ENCODE results near the gene SMIM13.

SMIM13 gene

DNA sequence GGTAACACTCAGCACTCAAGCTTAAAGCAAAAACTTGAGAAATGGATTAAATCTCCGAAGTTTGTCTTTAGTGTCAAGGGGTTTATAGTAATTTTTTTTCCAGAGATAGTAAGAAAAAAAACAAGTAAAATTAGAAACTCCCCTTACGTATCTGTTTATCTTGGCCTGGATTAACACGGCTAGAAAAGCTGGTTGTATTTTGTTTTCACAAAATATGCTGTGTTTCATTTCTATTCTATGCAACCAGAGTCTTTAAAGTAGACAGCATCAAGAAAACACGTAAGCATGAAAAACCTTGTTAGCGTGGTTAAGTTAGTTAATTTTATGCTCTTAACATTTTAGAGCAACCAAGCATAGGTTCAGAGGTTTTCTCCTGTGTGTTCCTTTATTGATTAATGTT lies 39.6 kb downstream of the SMIM13 start:
- Histone ChIP-seq H4K20me1 (0 out of 2 replicates have a peak, but pooled peaks cover 13% of the 10 kb centered on the region), H3K4me2 (no peak overlapping the region), H3K36me3 (peaks cover 22% of the 10 kb centered on the region), H3K4me3 (no peak overlapping the region), H3K27ac (no peak overlapping the region), H3K9ac (no peak overlapping the region), H3K4me1 (peaks cover 11% of the 10 kb centered on the region), H3K27me3 (no peaks in the 10 kb centered on the region), H3K9me3 (0 out of 2 replicates have a peak, but pooled peaks cover 1% of the 10 kb centered on the region)
- TF ChIP-seq Cebpa-rat (IDR thresholded peaks at IDR 0.05) = no peak

DNA sequence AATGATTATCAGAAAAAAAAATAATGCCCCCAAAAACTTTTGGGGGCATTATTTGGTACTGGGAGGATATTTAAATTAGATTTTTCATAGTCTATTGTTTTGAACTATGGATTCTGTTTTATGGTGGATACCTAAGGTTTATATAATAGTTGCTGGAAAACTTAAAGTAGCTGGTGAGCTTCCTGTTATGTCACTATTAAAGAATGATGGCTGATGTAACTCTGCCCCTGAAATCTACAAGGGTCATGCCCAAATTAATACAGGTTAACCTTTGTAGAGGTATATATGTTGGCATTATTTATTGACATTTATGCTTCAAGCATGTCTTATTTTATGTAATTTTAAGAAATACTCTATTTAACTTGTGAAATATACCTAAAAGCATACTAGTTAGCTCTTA lies 43.2 kb downstream of the SMIM13 start:
- no peak for TF ChIP-seq Cebpa-rat (IDR thresholded peaks at IDR 0.05)
- H3K27ac ChIP-seq = no peak overlapping the region

DNA sequence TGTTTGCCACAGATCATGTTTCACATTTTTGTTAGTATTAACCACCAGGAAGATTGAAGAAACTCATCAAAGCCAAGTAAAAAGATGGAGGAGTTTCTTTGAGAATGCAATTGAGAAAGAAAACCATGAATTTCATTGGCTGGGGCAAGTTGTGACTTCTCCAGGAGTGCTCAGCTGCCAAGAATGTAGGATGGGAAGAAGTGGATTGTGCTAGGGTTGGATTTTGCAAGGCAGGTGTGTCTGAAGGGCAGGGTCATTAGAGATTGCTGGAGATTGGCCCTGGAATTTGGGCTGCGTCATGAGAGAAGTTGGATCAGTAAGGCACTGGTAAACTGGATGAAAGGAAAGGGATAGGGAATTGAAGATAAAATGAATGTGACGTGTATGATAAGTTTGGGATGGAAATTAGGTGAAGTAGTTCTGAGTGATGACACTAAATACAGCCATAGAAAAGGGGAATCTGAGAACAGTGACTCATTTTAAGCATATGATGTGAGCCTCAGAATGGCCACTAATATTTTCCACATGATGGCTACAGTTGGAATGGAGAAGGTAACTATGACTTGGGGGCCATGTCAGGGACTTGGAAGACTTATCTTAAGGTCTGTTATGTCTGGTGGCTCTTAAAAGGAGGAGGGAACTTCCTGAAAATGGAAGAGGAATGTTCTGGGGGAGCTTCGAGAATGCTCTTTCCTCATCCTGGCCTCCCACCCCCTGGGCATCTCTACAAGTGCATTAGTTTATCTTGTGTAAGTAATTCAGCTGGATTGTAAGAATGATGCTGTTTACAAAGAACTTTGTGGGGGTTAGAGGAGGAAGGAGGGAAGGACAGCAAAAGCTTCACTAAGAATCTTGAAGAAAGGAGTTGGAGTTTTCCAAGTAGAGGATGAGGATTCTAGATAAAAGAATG lies 45.7 kb downstream of the SMIM13 start:
- H3K4me3 ChIP-seq = no peak overlapping the region
- H3K36me3 ChIP-seq = peaks cover 16% of the 10 kb centered on the region
- peaks cover 30% of the 10 kb centered on the region for H3K4me1 ChIP-seq
- H3K9ac ChIP-seq = no peak overlapping the region
- H3K4me2 ChIP-seq = no peak overlapping the region
- no peaks in the 10 kb centered on the region for H4K20me1 ChIP-seq
- no peaks in the 10 kb centered on the region for H3K9me3 ChIP-seq
- TF ChIP-seq Cebpa-rat (IDR thresholded peaks at IDR 0.05) = no peak
- H3K27me3 ChIP-seq = no peaks in the 10 kb centered on the region
- no peak overlapping the region for H3K27ac ChIP-seq

More for the DNA sequence above, 43.2 kb downstream of the SMIM13 start:
- H3K4me1 ChIP-seq = peaks cover 30% of the 10 kb centered on the region
- H3K4me2 ChIP-seq = no peak overlapping the region
- no peaks in the 10 kb centered on the region for H3K9me3 ChIP-seq
- no peak overlapping the region for H3K9ac ChIP-seq
- H4K20me1 ChIP-seq = no peaks in the 10 kb centered on the region
- H3K36me3 ChIP-seq = peaks cover 16% of the 10 kb centered on the region
- H3K4me3 ChIP-seq = no peak overlapping the region
- H3K27me3 ChIP-seq = no peaks in the 10 kb centered on the region

DNA sequence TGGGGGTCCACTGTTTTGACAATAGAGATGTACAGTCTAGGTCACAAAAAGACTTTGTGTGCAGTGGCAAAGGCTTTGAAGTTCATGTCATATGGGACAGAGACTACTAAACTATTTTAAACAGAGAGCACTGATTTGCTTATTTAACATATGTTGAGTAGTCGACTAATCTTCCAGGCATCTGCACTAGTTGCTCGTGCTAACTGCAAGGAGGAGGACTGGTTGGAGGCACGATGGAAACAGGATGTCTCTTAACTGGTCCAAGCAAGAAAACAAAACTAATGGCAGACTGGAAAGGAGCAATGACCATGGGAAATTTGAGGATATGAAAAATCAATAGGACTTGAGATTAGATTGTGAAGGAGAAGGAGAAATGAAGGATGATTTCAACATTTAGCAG lies 46.4 kb downstream of the SMIM13 start:
- peaks cover 24% of the 10 kb centered on the region for H3K4me1 ChIP-seq
- no peaks in the 10 kb centered on the region for H3K27me3 ChIP-seq
- peak overlapping the region; percentile 67 for H3K4me2 ChIP-seq
- no peak overlapping the region for H3K27ac ChIP-seq
- no peak overlapping the region for H3K9ac ChIP-seq
- TF ChIP-seq Cebpa-rat (IDR thresholded peaks at IDR 0.05) = no peak
- no peaks in the 10 kb centered on the region for H4K20me1 ChIP-seq
- H3K4me3 ChIP-seq = no peak overlapping the region
- peaks cover 12% of the 10 kb centered on the region for H3K36me3 ChIP-seq
- H3K9me3 ChIP-seq = no peaks in the 10 kb centered on the region

DNA sequence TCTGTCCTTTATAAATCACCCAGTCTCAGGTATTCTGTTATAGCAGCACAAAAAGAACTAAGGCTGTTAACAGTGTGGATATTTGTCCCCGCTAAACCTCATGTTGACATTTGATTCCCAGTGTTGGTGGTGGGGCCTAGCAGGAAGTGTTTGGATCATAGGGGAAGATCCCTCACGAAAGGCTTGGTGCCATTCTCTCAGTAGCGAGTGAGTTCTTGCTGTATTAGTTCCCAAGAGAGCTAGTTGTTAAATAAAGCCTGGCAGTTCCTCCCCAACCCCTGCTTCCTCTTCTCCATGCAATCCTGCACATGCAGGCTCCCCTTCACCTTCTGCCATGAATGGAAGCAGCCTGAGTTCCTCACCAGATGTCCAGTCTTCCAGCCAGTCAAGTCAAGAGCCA lies 47.7 kb downstream of the SMIM13 start:
- Histone ChIP-seq H3K36me3 (0 out of 2 replicates have a peak, but pooled peaks cover under 1% of the 10 kb centered on the region), H3K4me1 (peaks cover 24% of the 10 kb centered on the region), H4K20me1 (no peaks in the 10 kb centered on the region), H3K9ac (no peak overlapping the region), H3K4me3 (no peak overlapping the region), H3K4me2 (peak overlapping the region; percentile 67), H3K9me3 (no peaks in the 10 kb centered on the region), H3K27me3 (no peaks in the 10 kb centered on the region), H3K27ac (0 out of 2 replicates have a peak overlapping the region, but pooled peaks have one; percentile 27)
- TF ChIP-seq Cebpa-rat (IDR thresholded peaks at IDR 0.05) = no peak

DNA sequence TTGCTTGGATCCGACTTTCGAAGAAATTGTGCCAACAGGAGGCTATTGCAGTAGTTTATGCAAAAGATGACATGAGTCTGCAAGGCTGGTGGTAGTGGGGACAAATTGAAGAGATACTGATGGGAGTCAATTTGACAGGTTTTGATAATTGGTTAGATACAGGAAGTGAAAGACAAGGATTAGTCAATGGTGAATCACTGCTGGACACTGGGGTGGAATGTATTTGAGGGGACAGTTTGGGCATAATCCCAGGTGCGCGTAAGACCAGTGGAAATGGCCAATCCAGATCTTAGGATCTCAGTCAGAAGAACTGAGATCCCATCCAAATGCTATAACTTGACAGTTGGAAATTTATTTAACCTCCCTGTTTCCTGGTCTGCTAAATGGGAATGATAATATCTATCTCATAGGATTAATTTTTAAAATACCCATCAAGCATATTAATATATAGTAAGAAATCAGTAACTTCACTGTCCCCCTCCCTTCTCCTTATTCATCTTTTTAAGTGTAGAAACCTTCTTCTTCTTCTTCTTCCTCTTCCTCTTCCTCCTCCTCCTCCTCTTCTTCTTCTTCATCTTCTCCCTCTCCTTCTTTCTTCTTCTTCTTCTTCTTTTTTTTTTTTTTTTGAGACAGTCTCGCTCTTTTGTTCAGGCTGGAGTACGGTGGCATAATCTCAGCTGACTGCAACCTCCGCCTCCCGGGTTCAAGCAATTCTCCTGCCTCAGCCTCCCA lies 48.8 kb downstream of the SMIM13 start:
- Histone ChIP-seq H3K9ac (no peak overlapping the region), H3K4me1 (peaks cover 24% of the 10 kb centered on the region), H3K4me3 (no peak overlapping the region), H3K27ac (no peak overlapping the region), H3K4me2 (no peak overlapping the region), H3K27me3 (no peaks in the 10 kb centered on the region), H4K20me1 (no peaks in the 10 kb centered on the region), H3K36me3 (no peaks in the 10 kb centered on the region), H3K9me3 (no peaks in the 10 kb centered on the region)
- no peak for TF ChIP-seq Cebpa-rat (IDR thresholded peaks at IDR 0.05)

DNA sequence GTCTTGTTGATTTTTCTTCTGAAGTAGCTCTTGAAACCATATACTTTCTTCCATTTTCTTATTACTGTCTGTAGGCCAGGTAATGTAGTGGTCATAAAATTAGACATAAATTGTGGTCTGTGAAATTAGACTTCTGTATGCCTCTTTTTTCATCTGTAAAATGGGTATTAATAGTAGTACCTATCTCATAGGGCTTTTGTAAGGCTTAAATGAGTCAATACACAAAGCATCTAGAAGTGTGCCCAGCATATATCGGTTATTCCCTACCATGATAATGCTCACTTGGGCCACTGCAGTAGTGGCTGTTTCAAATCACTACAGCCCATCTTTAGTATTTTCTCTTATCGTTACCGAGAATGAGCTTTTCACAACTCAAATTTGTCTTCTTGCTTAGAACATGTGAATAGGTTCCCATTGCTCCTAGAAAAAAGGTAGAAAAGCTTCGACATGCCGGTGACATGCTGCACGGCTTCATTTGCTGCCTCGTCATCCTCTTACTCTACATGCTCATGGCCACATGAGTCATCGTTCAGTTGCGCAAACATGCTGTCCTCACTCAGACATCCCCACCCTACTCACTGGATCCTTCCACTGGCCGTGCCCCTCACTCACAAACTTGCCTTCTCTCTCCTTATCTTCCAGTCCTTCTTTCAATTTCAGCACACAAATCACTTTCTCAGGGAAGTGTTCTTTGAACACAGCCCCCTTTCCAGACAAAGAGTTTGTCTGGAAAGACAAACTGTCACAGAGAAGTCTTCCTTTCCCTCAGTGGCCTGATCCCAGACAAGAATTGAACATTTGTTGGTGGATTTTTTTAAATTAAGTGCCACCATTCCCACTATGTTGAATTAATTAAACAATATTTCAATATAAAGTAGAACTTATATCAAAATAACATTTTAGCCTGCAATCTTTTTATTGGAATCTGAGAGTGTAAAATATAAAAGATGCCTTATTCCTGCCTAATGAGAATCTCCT lies 50.0 kb downstream of the SMIM13 start:
- Histone ChIP-seq H3K4me1 (peaks cover 24% of the 10 kb centered on the region), H3K36me3 (no peaks in the 10 kb centered on the region), H3K27me3 (no peaks in the 10 kb centered on the region), H3K4me3 (no peak overlapping the region), H3K27ac (no peak overlapping the region), H3K4me2 (no peak overlapping the region), H4K20me1 (no peaks in the 10 kb centered on the region), H3K9me3 (no peaks in the 10 kb centered on the region), H3K9ac (no peak overlapping the region)
- TF ChIP-seq Cebpa-rat (IDR thresholded peaks at IDR 0.05) = no peak

DNA sequence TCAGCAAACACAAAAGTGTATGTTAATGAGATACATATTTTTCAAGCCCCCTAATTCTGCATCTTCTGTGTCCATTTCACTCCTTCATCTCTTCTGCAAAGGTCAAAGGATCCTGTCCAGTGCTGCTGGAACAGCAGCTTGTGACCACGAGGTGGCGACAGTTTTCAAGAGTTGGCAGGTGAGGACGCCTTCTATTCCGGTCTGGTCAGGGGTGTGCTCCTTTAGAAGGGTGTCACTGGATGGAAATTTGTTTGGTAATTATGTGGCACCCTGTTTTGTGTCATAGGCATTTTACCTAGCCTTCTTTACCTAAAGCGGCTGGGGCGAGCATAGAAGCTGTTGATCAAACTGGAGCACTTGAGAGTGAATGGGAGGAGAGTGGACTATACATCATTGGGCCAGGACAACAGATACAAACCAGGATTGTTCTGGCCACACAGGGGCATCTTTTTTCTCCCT lies 50.8 kb downstream of the SMIM13 start:
- Histone ChIP-seq H3K4me2 (no peak overlapping the region), H3K9ac (no peak overlapping the region), H3K4me1 (peaks cover 24% of the 10 kb centered on the region), H3K27me3 (no peaks in the 10 kb centered on the region), H3K9me3 (no peaks in the 10 kb centered on the region), H3K36me3 (no peaks in the 10 kb centered on the region), H3K27ac (no peak overlapping the region), H3K4me3 (no peak overlapping the region), H4K20me1 (no peaks in the 10 kb centered on the region)
- no peak for TF ChIP-seq Cebpa-rat (IDR thresholded peaks at IDR 0.05)

Measured in BLaER1 (cell line).